ENCODE data around the gene IGSF21. TPM values are rescaled to one million over a fixed set of nuclear protein-coding genes. Genes with fewer than 3 reads are reported as not detected.

The IGSF21 gene
- total and polyA plus RNA-seq, 2 of the 8 experiments (the other 6 are each of a cell fraction or from before 2014, with no cell fraction given), result 22.5 to 28.5 TPM

GRCh38 chr1:18351735-18352134 lies 244.1 kb downstream of the IGSF21 start:
- Histone ChIP-seq H3K79me1 (ENCODE audit: low read depth, low read length) (no peaks in the 10 kb centered on the region), H3K4me2 (ENCODE audit: insufficient read depth in 1 of 2, low read depth in 2 of 2, low read length in 2 of 2) (no peak overlapping the region), H3K27ac (ENCODE audit: low read depth, low read length) (no peak overlapping the region), H3K4ac (replicated peaks; ENCODE audit: insufficient read length, low read depth, low read length) (no peak overlapping the region), H4K20me1 (replicated peaks in 1 of 2; ENCODE audit: control insufficient read depth in 1 of 2, insufficient read depth in 2 of 2, low read length in 2 of 2) (no peaks in the 10 kb centered on the region), H2BK15ac (ENCODE audit: low read length) (no peak overlapping the region), H2BK5ac (ENCODE audit: low read depth, low read length) (no peak overlapping the region), H3K23ac (ENCODE audit: insufficient read length) (no peak overlapping the region), H3K27me3 (replicated peaks in 1 of 4; ENCODE audit: control insufficient read depth in 3 of 4, extremely low read depth in 1 of 4, insufficient read depth in 3 of 4, low read length in 3 of 4) (no peaks in the 10 kb centered on the region), H3K4me1 (replicated peaks in 1 of 4; ENCODE audit: control insufficient read depth in 3 of 4, insufficient read depth in 4 of 4, low read length in 3 of 4) (peaks cover 3 to 7% (median 6%) of the 10 kb centered on the region in 4 experiments; a peak in 6 of 7 replicates), H3K18ac (ENCODE audit: extremely low read depth, low read length) (no peak overlapping the region), H3K36me3 (ENCODE audit: control insufficient read depth in 2 of 4, insufficient read depth in 4 of 4, low read length in 3 of 4) (no peaks in the 10 kb centered on the region), H2AFZ (ENCODE audit: low read length) (no peak overlapping the region), H2AK5ac (ENCODE audit: low read depth, low read length) (no peak overlapping the region), H2BK12ac (ENCODE audit: low read depth, low read length) (no peak overlapping the region), H4K5ac (ENCODE audit: insufficient read length, low read depth, low read length) (no peak overlapping the region), H3K9ac (replicated peaks in 1 of 4; ENCODE audit: extremely low read depth in 1 of 4, low read depth in 3 of 4, low read length in 3 of 4) (no peak overlapping the region), H3K14ac (ENCODE audit: insufficient read length) (no peak overlapping the region), H4K8ac (ENCODE audit: extremely low read depth, insufficient read depth, low read length) (no peak overlapping the region), H3K79me2 (ENCODE audit: control insufficient read depth in 1 of 2, insufficient read depth in 2 of 2, low read length in 2 of 2) (no peaks in the 10 kb centered on the region), H3K56ac (replicated peaks; ENCODE audit: insufficient read length, low read depth, low read length) (no peak overlapping the region), H2BK20ac (ENCODE audit: low read length) (no peak overlapping the region), H3K4me3 (ENCODE audit: extremely low read depth in 1 of 4, insufficient read depth in 2 of 4, low read depth in 3 of 4, low read length in 4 of 4) (no peak overlapping the region), H4K91ac (replicated peaks; ENCODE audit: insufficient read length, low read length) (no peak overlapping the region), H2BK120ac (replicated peaks; ENCODE audit: low read depth, low read length) (no peak overlapping the region), H3K9me3 (ENCODE audit: insufficient read depth in 2 of 2, low read depth in 1 of 2, low read length in 1 of 2) (no peaks in the 10 kb centered on the region), H3K23me2 (ENCODE audit: low read depth, low read length) (peaks cover 1% of the 10 kb centered on the region; the same call in 1 of the 2 replicates)
- no peak for FAIRE-seq
- no peak for DNase-seq (ENCODE audit: low read depth in 1 of 2, low spot score in 2 of 2)
- ChIA-PET CTCF (ENCODE audit: partially characterized antibody) (interaction anchor here (0.9 to 1.7 kb wide), 11 partner anchors 10 to 367 kb away, joined by 3 to 6 read pairs (median 3); no protein-coding TSS in a partner anchor), POLR2A (ENCODE audit: partially characterized antibody) (interaction anchor here (1.2 kb wide), 1 partner anchor 14 kb away, joined by 3 read pairs; no protein-coding TSS in a partner anchor)
- 81% methylated on average over 10 of the region's 10 CpGs; no CpG with 5 or more reads in 1 of the 2 experiments for WGBS, 2 experiments (ENCODE audit: extremely low coverage in 1 of 2, insufficient coverage in 1 of 2, insufficient read length in 1 of 2, insufficient replicate concordance in 2 of 2, low coverage in 1 of 2, low lambda C conversion rate in 2 of 2, missing lambda C conversion rate in 1 of 2)
- no peak for TF ChIP-seq TAF1 (IDR thresholded peaks at IDR 0.05; ENCODE audit: low read depth, low read length)
- no peak for TF ChIP-seq TAF7 (optimal IDR thresholded peaks at IDR 0.05; ENCODE audit: borderline replicate concordance, low read depth, low read length)
- TF ChIP-seq CBX5 (IDR thresholded peaks at IDR 0.05; ENCODE audit: low read depth, low read length), result no peak
- TF ChIP-seq CREB1 (IDR thresholded peaks at IDR 0.05), result no peak
- no peak for TF ChIP-seq KDM1A (IDR thresholded peaks at IDR 0.05; ENCODE audit: borderline replicate concordance, low read length)
- no peak for TF ChIP-seq CHD2 (IDR thresholded peaks at IDR 0.05; ENCODE audit: low read length)
- TF ChIP-seq ATF2 (IDR thresholded peaks at IDR 0.05; ENCODE audit: low read length), result no peak
- no peak for TF ChIP-seq RFX5 (IDR thresholded peaks at IDR 0.05; ENCODE audit: borderline replicate concordance, low read depth, low read length)
- TF ChIP-seq USF2 (IDR thresholded peaks at IDR 0.05; ENCODE audit: low read length), result no peak
- no peak for TF ChIP-seq GTF2F1 (IDR thresholded peaks at IDR 0.05; ENCODE audit: borderline replicate concordance, low read depth, low read length)
- TF ChIP-seq SP2 (IDR thresholded peaks at IDR 0.05; ENCODE audit: low read length), result no peak
- no peak for TF ChIP-seq SIRT6 (IDR thresholded peaks at IDR 0.05; ENCODE audit: low read length)
- no peak for TF ChIP-seq CHD1 (IDR thresholded peaks at IDR 0.05; ENCODE audit: low read depth, low read length)
